ENCODE results near the gene MYPOP. TPM values are rescaled to one million over a fixed set of nuclear protein-coding genes. Genes with fewer than 3 reads are reported as not detected.

MYPOP gene
- total RNA-seq, 2 experiments from 2014 or later = 5.2 to 15.6 TPM

GRCh38 chr19:45876411-45877197, 25.8 kb downstream of the MYPOP start:
- no peak overlapping the region for H3K27ac ChIP-seq (ENCODE audit: low read depth, low read length, poor library complexity, severe bottlenecking)
- peaks cover 11% of the 10 kb centered on the region for H3K4me1 ChIP-seq (ENCODE audit: insufficient read depth, low read length, poor library complexity, severe bottlenecking)
- TF ChIP-seq CTCF (conservative IDR thresholded peaks at IDR 0.05; ENCODE audit: low read length) (no peak), EZH2phosphoT487 (IDR thresholded peaks at IDR 0.05; ENCODE audit: borderline replicate concordance, low read depth, low read length) (no peak)
- DNase-seq (ENCODE audit: low spot score) = no peak
- no peaks in the 10 kb centered on the region for H3K9me2 ChIP-seq (ENCODE audit: insufficient read depth, low read length)
- CTCF ChIA-PET (ENCODE audit: unreplicated experiment) = no interaction called here
- H3K36me3 ChIP-seq (ENCODE audit: insufficient read depth, low read length) = no peaks in the 10 kb centered on the region
- H4K20me1 ChIP-seq (ENCODE audit: insufficient read depth, low read length) = no peaks in the 10 kb centered on the region
- no peak overlapping the region for H3K4me3 ChIP-seq (ENCODE audit: low read depth, low read length, poor library complexity, severe bottlenecking)
- no peaks in the 10 kb centered on the region for H3K79me2 ChIP-seq (ENCODE audit: insufficient read depth, low read depth, low read length)
- no peaks in the 10 kb centered on the region for H3K9me3 ChIP-seq (ENCODE audit: low read length)
- intact Hi-C loops (cut with micrococcal nuclease; ENCODE audit: unreplicated experiment) = no loop called here
- BruUV-seq (replicated peaks) = no TSS peak
- H2AFZ ChIP-seq (ENCODE audit: low read length) = no peak overlapping the region
- POLR2A ChIA-PET = interaction anchor here (0.7 kb wide), 1 partner anchor 730 kb away, joined by 5 read pairs; no protein-coding TSS in a partner anchor
- no peak overlapping the region for H3K4me2 ChIP-seq (ENCODE audit: low read length)

- no peaks in the 10 kb centered on the region for H3K9me3 ChIP-seq (ENCODE audit: low read length)
- H3K27ac ChIP-seq (ENCODE audit: low read depth, low read length, poor library complexity, severe bottlenecking) = no peak overlapping the region
- no TSS peak for BruUV-seq (replicated peaks)
- H3K36me3 ChIP-seq (ENCODE audit: insufficient read depth, low read length) = no peaks in the 10 kb centered on the region
- peaks cover 7% of the 10 kb centered on the region for H3K4me1 ChIP-seq (ENCODE audit: insufficient read depth, low read length, poor library complexity, severe bottlenecking)
- no peaks in the 10 kb centered on the region for H4K20me1 ChIP-seq (ENCODE audit: insufficient read depth, low read length)
- H2AFZ ChIP-seq (ENCODE audit: low read length) = no peak overlapping the region
- ChIA-PET CTCF (ENCODE audit: unreplicated experiment) (no interaction called here), POLR2A (interaction anchor here (0.7 kb wide), 1 partner anchor 730 kb away, joined by 5 read pairs; no protein-coding TSS in a partner anchor)
- H3K79me2 ChIP-seq (ENCODE audit: insufficient read depth, low read depth, low read length) = no peaks in the 10 kb centered on the region
- H3K4me2 ChIP-seq (ENCODE audit: low read length) = no peak overlapping the region
- TF ChIP-seq CTCF (conservative IDR thresholded peaks at IDR 0.05; ENCODE audit: low read length) (no peak), EZH2phosphoT487 (IDR thresholded peaks at IDR 0.05; ENCODE audit: borderline replicate concordance, low read depth, low read length) (no peak)
- DNase-seq (ENCODE audit: low spot score) = no peak
- H3K4me3 ChIP-seq (ENCODE audit: low read depth, low read length, poor library complexity, severe bottlenecking) = no peak overlapping the region
- H3K9me2 ChIP-seq (ENCODE audit: insufficient read depth, low read length) = no peaks in the 10 kb centered on the region
- intact Hi-C loops (cut with micrococcal nuclease; ENCODE audit: unreplicated experiment) = no loop called here
Observed at GRCh38 chr19:45876161-45876410, 26.3 kb downstream of the MYPOP start.

- H4K20me1 ChIP-seq (ENCODE audit: insufficient read depth, low read length) = no peaks in the 10 kb centered on the region
- no peak overlapping the region for H3K4me2 ChIP-seq (ENCODE audit: low read length)
- intact Hi-C loops (cut with micrococcal nuclease; ENCODE audit: unreplicated experiment) = no loop called here
- no peaks in the 10 kb centered on the region for H3K79me2 ChIP-seq (ENCODE audit: insufficient read depth, low read depth, low read length)
- H3K9me3 ChIP-seq (ENCODE audit: low read length) = no peaks in the 10 kb centered on the region
- TF ChIP-seq EZH2phosphoT487 (IDR thresholded peaks at IDR 0.05; ENCODE audit: borderline replicate concordance, low read depth, low read length) (no peak), CTCF (conservative IDR thresholded peaks at IDR 0.05; ENCODE audit: low read length) (no peak)
- no peak for DNase-seq (ENCODE audit: low spot score)
- no peak overlapping the region for H2AFZ ChIP-seq (ENCODE audit: low read length)
- ChIA-PET POLR2A (no interaction called here), CTCF (ENCODE audit: unreplicated experiment) (interaction anchor here (0.7 kb wide), 1 partner anchor 62 kb away, joined by 3 read pairs; no protein-coding TSS in a partner anchor)
- H3K36me3 ChIP-seq (ENCODE audit: insufficient read depth, low read length) = no peaks in the 10 kb centered on the region
- H3K27ac ChIP-seq (ENCODE audit: low read depth, low read length, poor library complexity, severe bottlenecking) = no peak overlapping the region
- no peaks in the 10 kb centered on the region for H3K9me2 ChIP-seq (ENCODE audit: insufficient read depth, low read length)
- H3K4me3 ChIP-seq (ENCODE audit: low read depth, low read length, poor library complexity, severe bottlenecking) = no peak overlapping the region
- peaks cover 7% of the 10 kb centered on the region for H3K4me1 ChIP-seq (ENCODE audit: insufficient read depth, low read length, poor library complexity, severe bottlenecking)
- no TSS peak for BruUV-seq (replicated peaks)
Observed at GRCh38 chr19:45874620-45874966, 27.8 kb downstream of the MYPOP start.
